ENCODE data around the gene DOCK3. TPM values are rescaled to one million over a fixed set of nuclear protein-coding genes. Genes with fewer than 3 reads are reported as not detected.

Gene DOCK3
- total and polyA plus RNA-seq, 2 of the 4 experiments (the other 2 are of a cell fraction): under 0.01 to 0.12 TPM

DNA sequence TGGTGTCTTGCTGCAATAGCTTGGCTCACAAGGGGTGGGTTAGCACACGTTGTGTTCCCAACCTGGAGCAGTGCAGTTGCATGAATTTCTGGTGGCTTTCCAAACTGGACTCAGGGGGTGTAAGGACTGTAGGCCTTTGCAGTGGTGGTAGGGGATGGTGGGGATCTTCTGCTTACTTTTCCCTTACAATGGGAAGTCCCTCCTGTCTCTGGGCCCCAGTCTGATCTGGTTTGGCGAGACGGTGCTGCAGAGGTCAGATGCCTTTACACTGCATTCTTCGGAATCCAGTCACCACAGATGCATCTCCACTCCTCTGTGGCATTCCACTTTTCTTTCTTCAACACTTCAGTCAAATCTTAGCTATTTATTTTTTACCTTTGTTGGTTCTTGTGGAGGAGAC, 132.1 kb downstream of the DOCK3 start:
- in situ Hi-C loops (cut with MboI; ENCODE audit: low sequenced_read_pairs) (no loop called here), dilution Hi-C loops (cut with HindIII; ENCODE audit: low sequenced_read_pairs, unreplicated experiment) (no loop called here), intact Hi-C loops (cut with micrococcal nuclease) (no loop called here)
- H3K56ac ChIP-seq (ENCODE audit: extremely low read depth, insufficient read depth, low read length): no peak overlapping the region
- no peak overlapping the region for H2BK20ac ChIP-seq (ENCODE audit: low read depth, low read length)
- H3K4me1 ChIP-seq (ENCODE audit: control insufficient read depth, insufficient read depth, low read length): no peaks in the 10 kb centered on the region
- TF ChIP-seq, protein P1, sequence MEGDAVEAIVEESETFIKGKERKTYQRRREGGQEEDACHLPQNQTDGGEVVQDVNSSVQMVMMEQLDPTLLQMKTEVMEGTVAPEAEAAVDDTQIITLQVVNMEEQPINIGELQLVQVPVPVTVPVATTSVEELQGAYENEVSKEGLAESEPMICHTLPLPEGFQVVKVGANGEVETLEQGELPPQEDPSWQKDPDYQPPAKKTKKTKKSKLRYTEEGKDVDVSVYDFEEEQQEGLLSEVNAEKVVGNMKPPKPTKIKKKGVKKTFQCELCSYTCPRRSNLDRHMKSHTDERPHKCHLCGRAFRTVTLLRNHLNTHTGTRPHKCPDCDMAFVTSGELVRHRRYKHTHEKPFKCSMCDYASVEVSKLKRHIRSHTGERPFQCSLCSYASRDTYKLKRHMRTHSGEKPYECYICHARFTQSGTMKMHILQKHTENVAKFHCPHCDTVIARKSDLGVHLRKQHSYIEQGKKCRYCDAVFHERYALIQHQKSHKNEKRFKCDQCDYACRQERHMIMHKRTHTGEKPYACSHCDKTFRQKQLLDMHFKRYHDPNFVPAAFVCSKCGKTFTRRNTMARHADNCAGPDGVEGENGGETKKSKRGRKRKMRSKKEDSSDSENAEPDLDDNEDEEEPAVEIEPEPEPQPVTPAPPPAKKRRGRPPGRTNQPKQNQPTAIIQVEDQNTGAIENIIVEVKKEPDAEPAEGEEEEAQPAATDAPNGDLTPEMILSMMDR (conservative IDR thresholded peaks at IDR 0.05; ENCODE audit: low read depth, low read length): no peak
- TF ChIP-seq MXI1 (IDR thresholded peaks at IDR 0.05; ENCODE audit: borderline replicate concordance, low read depth, low read length) (no peak), NFE2L2 (IDR thresholded peaks at IDR 0.05; ENCODE audit: low read depth, low read length) (no peak), FOS (IDR thresholded peaks at IDR 0.05; ENCODE audit: low read depth, low read length) (no peak), CEBPB (IDR thresholded peaks at IDR 0.05; ENCODE audit: low read depth, low read length) (no peak), SMC3 (IDR thresholded peaks at IDR 0.05; ENCODE audit: low read depth, low read length) (no peak), MAZ (IDR thresholded peaks at IDR 0.05; ENCODE audit: borderline replicate concordance, low read depth, low read length) (no peak)
- TF ChIP-seq, protein P2, sequence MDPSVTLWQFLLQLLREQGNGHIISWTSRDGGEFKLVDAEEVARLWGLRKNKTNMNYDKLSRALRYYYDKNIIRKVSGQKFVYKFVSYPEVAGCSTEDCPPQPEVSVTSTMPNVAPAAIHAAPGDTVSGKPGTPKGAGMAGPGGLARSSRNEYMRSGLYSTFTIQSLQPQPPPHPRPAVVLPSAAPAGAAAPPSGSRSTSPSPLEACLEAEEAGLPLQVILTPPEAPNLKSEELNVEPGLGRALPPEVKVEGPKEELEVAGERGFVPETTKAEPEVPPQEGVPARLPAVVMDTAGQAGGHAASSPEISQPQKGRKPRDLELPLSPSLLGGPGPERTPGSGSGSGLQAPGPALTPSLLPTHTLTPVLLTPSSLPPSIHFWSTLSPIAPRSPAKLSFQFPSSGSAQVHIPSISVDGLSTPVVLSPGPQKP (IDR thresholded peaks at IDR 0.05; ENCODE audit: borderline replicate concordance, low read depth, low read length): no peak
- H3K36me3 ChIP-seq (ENCODE audit: control insufficient read depth, insufficient read depth, low read length): no peaks in the 10 kb centered on the region
- no peak overlapping the region for H3K14ac ChIP-seq (replicated peaks; ENCODE audit: low read depth, low read length)
- ATAC-seq (ENCODE audit: low read depth) (no peak), DNase-seq (no peak)
- no peak overlapping the region for H4K5ac ChIP-seq (ENCODE audit: low read depth, low read length)
- H2AFZ ChIP-seq (replicated peaks; ENCODE audit: low read length, poor library complexity): no peak overlapping the region
- H4K20me1 ChIP-seq (ENCODE audit: insufficient read depth, low read length): no peaks in the 10 kb centered on the region
- no peak overlapping the region for H3K4me3 ChIP-seq (ENCODE audit: insufficient read depth, low read depth, low read length)
- no TSS peak for BruUV-seq (replicated peaks)
- H2AK9ac ChIP-seq (replicated peaks; ENCODE audit: low read depth, low read length, poor library complexity): no peak overlapping the region
- no peaks in the 10 kb centered on the region for H3K27me3 ChIP-seq (ENCODE audit: control insufficient read depth, insufficient read depth, low read length)
- H3K18ac ChIP-seq (ENCODE audit: low read depth, low read length): no peak overlapping the region
- no peaks in the 10 kb centered on the region for H3K9me1 ChIP-seq (ENCODE audit: insufficient read depth, low read length)
- H3K4ac ChIP-seq (ENCODE audit: low read depth, low read length): no peak overlapping the region
- CTCF ChIA-PET: interaction anchor here (0.6 kb wide), 1 partner anchor 196 kb away, joined by 3 read pairs; no protein-coding TSS in a partner anchor
- H2AK5ac ChIP-seq (ENCODE audit: low read depth, low read length): no peak overlapping the region
- no peak overlapping the region for H2BK15ac ChIP-seq (ENCODE audit: low read depth, low read length)
- 33% methylated on average over 1 of the region's 4 CpGs; no CpG with 5 or more reads in 1 of the 2 experiments for WGBS, 2 experiments (ENCODE audit: extremely low coverage in 2 of 2, insufficient read length in 1 of 2)
- H3K4me2 ChIP-seq (ENCODE audit: low read depth, low read length): no peak overlapping the region
- H2BK5ac ChIP-seq (ENCODE audit: low read depth, low read length, poor library complexity, severe bottlenecking): no peak overlapping the region
- H3K9ac ChIP-seq (ENCODE audit: low read depth, low read length): no peak overlapping the region
- no peak overlapping the region for H4K91ac ChIP-seq (ENCODE audit: insufficient read depth, low read depth, low read length)
- H3K9me3 ChIP-seq (ENCODE audit: control insufficient read depth, insufficient read depth, low read length): peaks cover 11% of the 10 kb centered on the region; the same call in 1 of the 2 replicates
- H3K27ac ChIP-seq (ENCODE audit: insufficient read depth, low read length): no peak overlapping the region
- no peaks in the 10 kb centered on the region for H3K79me1 ChIP-seq (ENCODE audit: low read depth in 1 of 2, low read length in 2 of 2)
- no peak overlapping the region for H3K23ac ChIP-seq (ENCODE audit: low read depth, low read length)
- POLR2A ChIA-PET (ENCODE audit: unreplicated experiment): no interaction called here
- H2BK120ac ChIP-seq (ENCODE audit: low read depth, low read length): no peak overlapping the region
- H4K8ac ChIP-seq (ENCODE audit: low read depth in 2 of 2, low read length in 2 of 2): no peak overlapping the region

Measured in IMR-90 (cell line).